MM.1S (cell line): ENCODE data around the gene OPRM1.

ENCODE experiments used
- DNase-seq: peaks from one replicate; pipeline ENCODE4 v3.0.0-alpha.2; 2015
- H2AFZ ChIP-seq: fragments of 300-600 bp; sonication (generic); 2 replicates; pipeline ENCODE4 v1.6.0; 2016; ENCODE audit warnings: antibody characterized with exemption, low read length
- H3F3A ChIP-seq: fragments of 300-600 bp; sonication (generic); 2 replicates; pipeline ENCODE4 v1.6.1; 2016; ENCODE audit warnings: mild to moderate bottlenecking, antibody characterized with exemption, low read length, moderate library complexity, mixed read lengths; ENCODE audit not compliant: insufficient read depth
- H3K27ac ChIP-seq: fragments of 300-600 bp; sonication (generic); 2 replicates; pipeline ENCODE4 v1.5.1; 2016; ENCODE audit warnings: mild to moderate bottlenecking, low read length
- H3K27me3 ChIP-seq: fragments of 300-600 bp; sonication (generic); replicated peaks from 2 replicates; pipeline ENCODE4 v1.6.0; 2016; ENCODE audit warnings: low read length; ENCODE audit not compliant: insufficient read depth
- H3K36me3 ChIP-seq: fragments of 300-600 bp; sonication (generic); replicated peaks from 2 replicates; pipeline ENCODE4 v1.6.1; 2016; ENCODE audit warnings: mild to moderate bottlenecking, low read length, mixed read lengths; ENCODE audit not compliant: insufficient read depth
- H3K4me1 ChIP-seq: fragments of 300-600 bp; sonication (generic); 2 replicates; pipeline ENCODE4 v1.6.1; 2016; ENCODE audit warnings: low read length, mixed read lengths
- H3K4me2 ChIP-seq: fragments of 300-600 bp; sonication (generic); 2 replicates; pipeline ENCODE4 v1.6.0; 2016; ENCODE audit warnings: low read depth, low read length
- H3K4me3 ChIP-seq: fragments of 300-600 bp; sonication (generic); 2 replicates; pipeline ENCODE4 v1.5.1; 2016; ENCODE audit warnings: low read length, mixed read lengths
- H3K79me2 ChIP-seq: fragments of 300-600 bp; sonication (generic); 2 replicates; pipeline ENCODE4 v1.6.1; 2016; ENCODE audit warnings: mixed run types, low read length, mixed read lengths
- H3K9ac ChIP-seq: fragments of 300-600 bp; sonication (generic); 2 replicates; pipeline ENCODE4 v1.6.1; 2016; ENCODE audit warnings: low read length, mixed read lengths
- H3K9me2 ChIP-seq: fragments of 300-600 bp; sonication (generic); replicated peaks from 2 replicates; pipeline ENCODE4 v1.6.1; 2016; ENCODE audit warnings: mild to moderate bottlenecking, low read length, mixed read lengths; ENCODE audit not compliant: insufficient read depth
- H3K9me3 ChIP-seq: fragments of 300-600 bp; sonication (generic); replicated peaks from 2 replicates; pipeline ENCODE4 v1.6.1; 2016; ENCODE audit warnings: mild to moderate bottlenecking, low read length, mixed read lengths; ENCODE audit not compliant: insufficient read depth
- H4K20me1 ChIP-seq: fragments of 300-600 bp; sonication (generic); 2 replicates; pipeline ENCODE4 v1.6.1; 2016; ENCODE audit warnings: mild to moderate bottlenecking, low read length, moderate library complexity, mixed read lengths; ENCODE audit not compliant: insufficient read depth
- CTCF ChIP-seq: fragments of 300-600 bp; sonication (generic); IDR thresholded peaks from 2 replicates; pipeline ENCODE4 v1.5.1; 2016; ENCODE audit warnings: antibody characterized with exemption, low read length, mixed read lengths
- EZH2 ChIP-seq: fragments of 300-600 bp; sonication (generic); optimal IDR thresholded peaks from 2 replicates; pipeline ENCODE3; 2017; ENCODE audit warnings: low read depth, mild to moderate bottlenecking, antibody characterized with exemption, low read length, mixed read lengths
- EZH2phosphoT487 ChIP-seq: fragments of 300-600 bp; sonication (generic); IDR thresholded peaks from 2 replicates; pipeline ENCODE4 v1.6.1; 2018; ENCODE audit warnings: antibody characterized with exemption, low read length

OPRM1 gene

GRCh38 chr6:154056536-154056935, 17.5 kb downstream of the OPRM1 start:
- Histone ChIP-seq H3K4me2 (no peak overlapping the region), H3F3A (no peaks in the 10 kb centered on the region), H3K27ac (no peak overlapping the region), H3K9me2 (no peaks in the 10 kb centered on the region), H3K27me3 (no peaks in the 10 kb centered on the region), H3K36me3 (no peaks in the 10 kb centered on the region), H3K4me1 (no peaks in the 10 kb centered on the region), H3K9ac (no peak overlapping the region), H2AFZ (no peak overlapping the region), H3K9me3 (no peaks in the 10 kb centered on the region), H3K4me3 (no peak overlapping the region), H3K79me2 (no peaks in the 10 kb centered on the region), H4K20me1 (no peaks in the 10 kb centered on the region)
- no peak for TF ChIP-seq CTCF
- no peak for TF ChIP-seq EZH2
- no peak for DNase-seq

GRCh38 chr6:154057098-154057497, 18.1 kb downstream of the OPRM1 start:
- no peak for TF ChIP-seq EZH2phosphoT487
- no peak for TF ChIP-seq EZH2
- no peak for TF ChIP-seq CTCF
- Histone ChIP-seq H3K4me3 (no peak overlapping the region), H3K9me2 (no peaks in the 10 kb centered on the region), H3K4me2 (no peak overlapping the region), H4K20me1 (no peaks in the 10 kb centered on the region), H3K27me3 (no peaks in the 10 kb centered on the region), H3F3A (no peaks in the 10 kb centered on the region), H3K79me2 (no peaks in the 10 kb centered on the region), H2AFZ (no peak overlapping the region), H3K27ac (no peak overlapping the region), H3K9ac (no peak overlapping the region), H3K9me3 (no peaks in the 10 kb centered on the region), H3K36me3 (no peaks in the 10 kb centered on the region), H3K4me1 (no peaks in the 10 kb centered on the region)
- DNase-seq: no peak

DNA sequence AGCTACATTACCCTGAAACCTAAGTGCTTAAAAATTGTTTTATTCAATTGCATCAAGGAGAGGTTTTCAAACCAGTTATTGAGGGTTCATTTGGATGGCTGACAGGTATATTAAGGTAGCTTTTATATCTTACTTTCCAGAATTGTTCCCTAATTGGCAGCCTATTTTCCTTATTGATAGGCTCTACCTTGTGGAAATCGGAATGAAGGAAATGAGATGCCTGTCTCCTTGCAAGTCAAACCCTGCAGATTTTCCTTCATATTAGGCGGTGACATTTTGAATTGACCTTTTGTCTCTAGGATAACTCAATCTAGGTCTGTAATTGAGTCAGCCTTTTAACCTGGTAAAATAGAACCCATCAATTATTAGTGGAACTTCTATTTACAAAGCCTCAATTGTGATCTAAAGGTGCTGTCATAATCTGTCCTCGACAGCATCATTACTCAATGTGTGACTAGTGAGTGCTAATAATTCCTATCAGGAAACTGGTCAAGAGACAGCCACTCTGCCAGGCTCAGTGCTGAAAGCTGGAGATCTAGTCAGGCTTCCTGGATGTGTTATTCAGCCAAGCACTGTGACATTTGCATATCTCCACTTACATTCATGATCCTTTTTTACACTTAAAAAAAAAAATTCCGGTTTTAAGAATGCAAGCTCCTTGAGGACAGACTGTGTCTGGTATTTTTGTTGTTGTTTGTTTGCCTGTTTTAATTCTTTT, 20.1 kb downstream of the OPRM1 start:
- Histone ChIP-seq H3K36me3 (no peaks in the 10 kb centered on the region), H3F3A (no peaks in the 10 kb centered on the region), H3K79me2 (no peaks in the 10 kb centered on the region), H2AFZ (no peak overlapping the region), H3K4me2 (no peak overlapping the region), H3K9me2 (no peaks in the 10 kb centered on the region), H3K9ac (no peak overlapping the region), H3K9me3 (no peaks in the 10 kb centered on the region), H3K4me3 (no peak overlapping the region), H4K20me1 (no peaks in the 10 kb centered on the region), H3K27me3 (no peaks in the 10 kb centered on the region), H3K27ac (no peak overlapping the region), H3K4me1 (no peaks in the 10 kb centered on the region)
- TF ChIP-seq EZH2phosphoT487 (no peak), EZH2 (no peak), CTCF (no peak)
- DNase-seq: no peak
